ENCODE data around the gene CD79B. TPM values are rescaled to one million over a fixed set of nuclear protein-coding genes. Genes with fewer than 3 reads are reported as not detected.
"Not testable (repeated sequence)": the region's sequence is repeated elsewhere in the genome, so short reads cannot be mapped to it uniquely, and the experiment has no call there.

CD79B gene
- total and polyA plus RNA-seq, 2 donors, result 19.5 to 34.1 TPM

- DNase-seq (ENCODE audit: low read depth in 6 of 9, low spot score in 9 of 9); H3K9me3 ChIP-seq (ENCODE audit: control insufficient read depth in 2 of 2, insufficient read depth in 1 of 2, low read length in 1 of 2); H3K27ac ChIP-seq (ENCODE audit: low read depth in 1 of 2, low read length in 1 of 2); H3K4me1 ChIP-seq (ENCODE audit: control insufficient read depth in 2 of 2, insufficient read depth in 2 of 2, low read length in 2 of 2); H3K4me3 ChIP-seq (ENCODE audit: low read length in 2 of 2); H3K36me3 ChIP-seq (ENCODE audit: control insufficient read depth in 2 of 2, insufficient read depth in 2 of 2, low read length in 1 of 2): not testable (repeated sequence)
- 86% methylated on average over 11 of the region's 11 CpGs for WGBS
- H3K27me3 ChIP-seq (ENCODE audit: control insufficient read depth in 2 of 2, insufficient read depth in 1 of 2, low read length in 1 of 2), result peaks cover 0 to 14% of the 10 kb centered on the region in 2 donors
Measured at GRCh38 chr17:63881337-63881736, 50.8 kb downstream of the CD79B start.

- DNase-seq (ENCODE audit: low read depth in 6 of 9, low spot score in 9 of 9), result no peak
- Histone ChIP-seq H3K27ac (ENCODE audit: low read depth in 1 of 2, low read length in 1 of 2) (no peak overlapping the region), H3K9me3 (ENCODE audit: control insufficient read depth in 2 of 2, insufficient read depth in 1 of 2, low read length in 1 of 2) (no peaks in the 10 kb centered on the region), H3K36me3 (ENCODE audit: control insufficient read depth in 2 of 2, insufficient read depth in 2 of 2, low read length in 1 of 2) (no peaks in the 10 kb centered on the region), H3K27me3 (ENCODE audit: control insufficient read depth in 2 of 2, insufficient read depth in 1 of 2, low read length in 1 of 2) (peaks cover 0 to 14% of the 10 kb centered on the region in 2 donors), H3K4me3 (ENCODE audit: low read length in 2 of 2) (no peak overlapping the region), H3K4me1 (ENCODE audit: control insufficient read depth in 2 of 2, insufficient read depth in 2 of 2, low read length in 2 of 2) (no peaks in the 10 kb centered on the region)
- 88% methylated on average over 12 of the region's 12 CpGs for WGBS
Measured at GRCh38 chr17:63880706-63881105, 51.4 kb downstream of the CD79B start.

Other genes with a start within 250 kb of the CD79B start
- 202 TPM for gene LIMD2, start 232.2 kb downstream of the CD79B start, total RNA-seq
- gene LIMD2, start 232.2 kb downstream of the CD79B start, polyA plus RNA-seq, result 309 TPM
- gene STRADA, start 190.5 kb downstream of the CD79B start, total RNA-seq, result 13.4 TPM
- gene STRADA, start 190.5 kb downstream of the CD79B start, polyA plus RNA-seq, result 32.2 TPM
- gene CCDC47, start 158.7 kb downstream of the CD79B start, total RNA-seq, result 34.7 TPM
- gene CCDC47, start 158.7 kb downstream of the CD79B start, polyA plus RNA-seq, result 25.9 TPM
- gene DDX42, start 158.2 kb downstream of the CD79B start, total RNA-seq, result 58.9 TPM
- gene DDX42, start 158.2 kb downstream of the CD79B start, polyA plus RNA-seq, result 92.8 TPM
- gene PSMC5, start 104.9 kb downstream of the CD79B start, total RNA-seq, result 31.7 TPM
- gene PSMC5, start 104.9 kb downstream of the CD79B start, polyA plus RNA-seq, result 179 TPM
- gene FTSJ3, start 104.7 kb downstream of the CD79B start, total RNA-seq, result 32.9 TPM
- 21.0 TPM for gene FTSJ3, start 104.7 kb downstream of the CD79B start, polyA plus RNA-seq
- gene SMARCD2, start 89.6 kb downstream of the CD79B start, total RNA-seq, result 72.1 TPM
- 68.9 TPM for gene SMARCD2, start 89.6 kb downstream of the CD79B start, polyA plus RNA-seq
- 1.0 TPM for gene CSH2, start 58.7 kb downstream of the CD79B start, total RNA-seq
- 11.2 TPM for gene CSH2, start 58.7 kb downstream of the CD79B start, polyA plus RNA-seq
- 0.24 TPM for gene GH2, start 50.4 kb downstream of the CD79B start, total RNA-seq
- gene GH2, start 50.4 kb downstream of the CD79B start, polyA plus RNA-seq, result 1.2 TPM
- 2.3 TPM for gene CSH1, start 35.8 kb downstream of the CD79B start, total RNA-seq
- gene CSH1, start 35.8 kb downstream of the CD79B start, polyA plus RNA-seq, result 11.6 TPM
- 0.24 TPM for gene CSHL1, start 21.1 kb downstream of the CD79B start, total RNA-seq
- gene CSHL1, start 21.1 kb downstream of the CD79B start, polyA plus RNA-seq, result 1.3 TPM
- gene GH1, start 13.5 kb downstream of the CD79B start, total RNA-seq, result 0.33 TPM
- gene GH1, start 13.5 kb downstream of the CD79B start, polyA plus RNA-seq, result 3.1 TPM
- gene SCN4A, start 40.6 kb upstream of the CD79B start, total RNA-seq, result 0.19 TPM
- gene SCN4A, start 40.6 kb upstream of the CD79B start, polyA plus RNA-seq, result 0.46 TPM
- 0.28 TPM for gene PRR29, start 66.0 kb upstream of the CD79B start, total RNA-seq
- 0.43 TPM for gene PRR29, start 66.0 kb upstream of the CD79B start, polyA plus RNA-seq
- 53.9 TPM for gene ICAM2, start 88.3 kb upstream of the CD79B start, total RNA-seq
- gene ICAM2, start 88.3 kb upstream of the CD79B start, polyA plus RNA-seq, result 38.6 TPM
- gene ERN1, start 197.8 kb upstream of the CD79B start, total RNA-seq, result 5.9 TPM
- 7.4 TPM for gene ERN1, start 197.8 kb upstream of the CD79B start, polyA plus RNA-seq

All from thymus (tissue), 11 donors.